ENCODE results near the gene WASHC4.

GRCh38 chr12:105194947-105195346, 87.4 kb downstream of the WASHC4 start:
- TF ChIP-seq NBN (IDR thresholded peaks at IDR 0.05): no peak
- TF ChIP-seq, protein P1, sequence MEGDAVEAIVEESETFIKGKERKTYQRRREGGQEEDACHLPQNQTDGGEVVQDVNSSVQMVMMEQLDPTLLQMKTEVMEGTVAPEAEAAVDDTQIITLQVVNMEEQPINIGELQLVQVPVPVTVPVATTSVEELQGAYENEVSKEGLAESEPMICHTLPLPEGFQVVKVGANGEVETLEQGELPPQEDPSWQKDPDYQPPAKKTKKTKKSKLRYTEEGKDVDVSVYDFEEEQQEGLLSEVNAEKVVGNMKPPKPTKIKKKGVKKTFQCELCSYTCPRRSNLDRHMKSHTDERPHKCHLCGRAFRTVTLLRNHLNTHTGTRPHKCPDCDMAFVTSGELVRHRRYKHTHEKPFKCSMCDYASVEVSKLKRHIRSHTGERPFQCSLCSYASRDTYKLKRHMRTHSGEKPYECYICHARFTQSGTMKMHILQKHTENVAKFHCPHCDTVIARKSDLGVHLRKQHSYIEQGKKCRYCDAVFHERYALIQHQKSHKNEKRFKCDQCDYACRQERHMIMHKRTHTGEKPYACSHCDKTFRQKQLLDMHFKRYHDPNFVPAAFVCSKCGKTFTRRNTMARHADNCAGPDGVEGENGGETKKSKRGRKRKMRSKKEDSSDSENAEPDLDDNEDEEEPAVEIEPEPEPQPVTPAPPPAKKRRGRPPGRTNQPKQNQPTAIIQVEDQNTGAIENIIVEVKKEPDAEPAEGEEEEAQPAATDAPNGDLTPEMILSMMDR (IDR thresholded peaks at IDR 0.05 in 2 of 3, conservative IDR thresholded peaks at IDR 0.05 in 1 of 3; ENCODE audit: control insufficient read depth in 2 of 3, extremely low read depth in 1 of 3, insufficient read depth in 1 of 3, low read depth in 3 of 3, low read length in 3 of 3): no peak
